ENCODE results near the gene STMND1.

Gene STMND1

GRCh38 chr6:17159240-17159639 lies 57.4 kb downstream of the STMND1 start:
- no peak overlapping the region for H3K4me3 ChIP-seq (ENCODE audit: low read depth, low read length)

- H3K4me3 ChIP-seq (ENCODE audit: low read depth, low read length), result no peak overlapping the region
Observed at GRCh38 chr6:17161076-17161475, 59.2 kb downstream of the STMND1 start.

- H3K4me3 ChIP-seq (ENCODE audit: low read depth, low read length), result no peak overlapping the region
Observed at GRCh38 chr6:17165383-17165782, 63.5 kb downstream of the STMND1 start.

GRCh38 chr6:17167327-17167979 lies 65.6 kb downstream of the STMND1 start:
- no peak overlapping the region for H3K4me3 ChIP-seq (ENCODE audit: low read depth, low read length)

GRCh38 chr6:17169291-17169690 lies 67.4 kb downstream of the STMND1 start:
- H3K4me3 ChIP-seq (ENCODE audit: low read depth, low read length), result no peak overlapping the region

- no peak overlapping the region for H3K4me3 ChIP-seq (ENCODE audit: low read depth, low read length)
Observed at GRCh38 chr6:17169711-17170110, 67.9 kb downstream of the STMND1 start.

GRCh38 chr6:17172836-17173470 lies 71.1 kb downstream of the STMND1 start:
- H3K4me3 ChIP-seq (ENCODE audit: low read depth, low read length), result no peak overlapping the region

GRCh38 chr6:17178326-17178725 lies 76.5 kb downstream of the STMND1 start:
- H3K4me3 ChIP-seq (ENCODE audit: low read depth, low read length), result no peak overlapping the region

- no peak overlapping the region for H3K4me3 ChIP-seq (ENCODE audit: low read depth, low read length)
Observed at GRCh38 chr6:17178754-17179529, 77.1 kb downstream of the STMND1 start.

GRCh38 chr6:17179530-17180073 lies 77.8 kb downstream of the STMND1 start:
- no peak overlapping the region for H3K4me3 ChIP-seq (ENCODE audit: low read depth, low read length)

All from iPS-11a (cell line).